OCI-LY1 (cell line): Measurements from ENCODE around the gene MUC6.

ENCODE experiments used
- H2AFZ ChIP-seq: fragments of 200-600 bp; sonication (generic), shearing (Covaris generic); 2 replicates; pipeline ENCODE4 v1.6.0; 2014; ENCODE audit warnings: antibody characterized with exemption, mild to moderate bottlenecking, low read length
- H3F3A ChIP-seq: fragments of 200-600 bp; sonication (generic), shearing (Covaris generic); 2 replicates; pipeline ENCODE4 v1.6.0; 2014; ENCODE audit warnings: mild to moderate bottlenecking, antibody characterized with exemption, low read length, moderate library complexity; ENCODE audit not compliant: insufficient read depth
- H3K27ac ChIP-seq: fragments of 200-600 bp; sonication (generic); 2 replicates; pipeline ENCODE4 v1.5.1; 2014; ENCODE audit warnings: low read length, mixed run types, mild to moderate bottlenecking, low read depth; ENCODE audit not compliant: poor library complexity, severe bottlenecking
- H3K27me3 ChIP-seq: fragments of 200-600 bp; sonication (generic); 2 replicates; pipeline ENCODE4 v1.6.0; 2014; ENCODE audit warnings: antibody characterized with exemption, mild to moderate bottlenecking, low read length, moderate library complexity; ENCODE audit not compliant: insufficient read depth
- H3K36me3 ChIP-seq: fragments of 200-600 bp; sonication (generic); 2 replicates; pipeline ENCODE4 v1.6.1; 2014; ENCODE audit warnings: mild to moderate bottlenecking, antibody characterized with exemption, low read length, moderate library complexity, mixed read lengths; ENCODE audit not compliant: insufficient read depth
- H3K4me1 ChIP-seq: fragments of 200-600 bp; sonication (generic); 2 replicates; pipeline ENCODE4 v1.5.1; 2014; ENCODE audit warnings: mild to moderate bottlenecking, low read length, moderate library complexity; ENCODE audit not compliant: insufficient read depth, severe bottlenecking
- H3K4me2 ChIP-seq: fragments of 200-600 bp; sonication (generic), shearing (Covaris generic); 2 replicates; pipeline ENCODE4 v1.6.1; 2014; ENCODE audit warnings: low read length
- H3K4me3 ChIP-seq: fragments of 200-600 bp; sonication (generic); 2 replicates; pipeline ENCODE4 v1.5.1; 2014; ENCODE audit warnings: low read length, low read depth, mild to moderate bottlenecking, mixed read lengths; ENCODE audit not compliant: poor library complexity, severe bottlenecking
- H3K79me2 ChIP-seq: fragments of 200-600 bp; shearing (Covaris generic); 2 replicates; pipeline ENCODE4 v1.6.1; 2016; ENCODE audit warnings: mixed run types, low read length, mixed read lengths; ENCODE audit not compliant: insufficient read depth
- H3K9ac ChIP-seq: fragments of 200-600 bp; sonication (generic), shearing (Covaris generic); 2 replicates; pipeline ENCODE4 v1.6.1; 2014; ENCODE audit warnings: mild to moderate bottlenecking, low read length, mixed read lengths
- H3K9me2 ChIP-seq: fragments of 200-600 bp; sonication (generic), shearing (Covaris generic); 2 replicates; pipeline ENCODE4 v1.6.1; 2014; ENCODE audit warnings: low read depth, mild to moderate bottlenecking, low read length, mixed read lengths
- H3K9me3 ChIP-seq: fragments of 200-600 bp; shearing (Covaris generic); 2 replicates; pipeline ENCODE4 v1.6.1; 2014; ENCODE audit warnings: low read length, mixed read lengths
- H4K20me1 ChIP-seq: fragments of 200-600 bp; sonication (generic), shearing (Covaris generic); 2 replicates; pipeline ENCODE4 v1.6.0; 2016; ENCODE audit warnings: mild to moderate bottlenecking, low read length; ENCODE audit not compliant: insufficient read depth
- EZH2 ChIP-seq: fragments of 200-600 bp; sonication (generic), shearing (Covaris generic); IDR thresholded peaks from 2 replicates; pipeline ENCODE4 v1.8.0; 2017; ENCODE audit warnings: borderline replicate concordance, mixed run types, mild to moderate bottlenecking, antibody characterized with exemption, low read length, moderate library complexity, mixed read lengths
- TF ChIP-seq, protein P1 (sequence below): fragments of 200-600 bp; sonication (generic), shearing (Covaris generic); IDR thresholded peaks from 2 replicates; pipeline ENCODE4 v1.5.1; 2017; ENCODE audit warnings: mild to moderate bottlenecking, antibody characterized with exemption, low read length, moderate library complexity, mixed read lengths

Gene MUC6

DNA sequence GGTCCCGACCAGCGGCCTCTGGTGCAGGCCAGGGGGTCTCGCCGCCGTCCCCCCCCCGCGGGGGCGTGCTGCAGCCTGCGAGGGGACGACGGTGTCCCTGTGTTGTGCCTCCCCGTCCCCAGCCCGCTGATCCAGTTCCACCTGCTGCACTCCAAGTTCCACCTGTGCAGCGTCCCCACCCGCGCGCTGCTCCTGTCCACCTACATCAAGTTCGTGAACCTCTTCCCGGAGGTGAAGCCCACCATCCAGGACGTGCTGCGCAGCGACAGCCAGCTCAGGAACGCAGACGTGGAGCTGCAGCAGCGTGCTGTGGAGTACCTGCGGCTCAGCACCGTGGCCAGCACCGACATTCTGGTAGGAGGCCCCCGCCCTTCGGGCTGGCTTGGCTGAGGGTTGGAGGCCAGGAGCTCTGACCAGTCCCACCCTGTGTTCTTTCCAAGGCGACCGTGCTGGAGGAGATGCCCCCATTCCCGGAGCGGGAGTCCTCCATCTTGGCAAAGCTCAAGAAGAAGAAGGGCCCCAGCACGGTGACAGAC, 42.8 kb downstream of the MUC6 start:
- no peak overlapping the region for H3K4me3 ChIP-seq
- H3K9ac ChIP-seq: no peak overlapping the region
- H3K36me3 ChIP-seq: peaks cover 45% of the 10 kb centered on the region
- H3K27me3 ChIP-seq: no peaks in the 10 kb centered on the region
- H3K4me1 ChIP-seq: no peaks in the 10 kb centered on the region
- no peaks in the 10 kb centered on the region for H3K9me2 ChIP-seq
- H4K20me1 ChIP-seq: no peaks in the 10 kb centered on the region
- no peak overlapping the region for H3K27ac ChIP-seq
- H3K4me2 ChIP-seq: no peak overlapping the region
- H3K9me3 ChIP-seq: no peaks in the 10 kb centered on the region
- H2AFZ ChIP-seq: no peak overlapping the region
- TF ChIP-seq, protein P1, sequence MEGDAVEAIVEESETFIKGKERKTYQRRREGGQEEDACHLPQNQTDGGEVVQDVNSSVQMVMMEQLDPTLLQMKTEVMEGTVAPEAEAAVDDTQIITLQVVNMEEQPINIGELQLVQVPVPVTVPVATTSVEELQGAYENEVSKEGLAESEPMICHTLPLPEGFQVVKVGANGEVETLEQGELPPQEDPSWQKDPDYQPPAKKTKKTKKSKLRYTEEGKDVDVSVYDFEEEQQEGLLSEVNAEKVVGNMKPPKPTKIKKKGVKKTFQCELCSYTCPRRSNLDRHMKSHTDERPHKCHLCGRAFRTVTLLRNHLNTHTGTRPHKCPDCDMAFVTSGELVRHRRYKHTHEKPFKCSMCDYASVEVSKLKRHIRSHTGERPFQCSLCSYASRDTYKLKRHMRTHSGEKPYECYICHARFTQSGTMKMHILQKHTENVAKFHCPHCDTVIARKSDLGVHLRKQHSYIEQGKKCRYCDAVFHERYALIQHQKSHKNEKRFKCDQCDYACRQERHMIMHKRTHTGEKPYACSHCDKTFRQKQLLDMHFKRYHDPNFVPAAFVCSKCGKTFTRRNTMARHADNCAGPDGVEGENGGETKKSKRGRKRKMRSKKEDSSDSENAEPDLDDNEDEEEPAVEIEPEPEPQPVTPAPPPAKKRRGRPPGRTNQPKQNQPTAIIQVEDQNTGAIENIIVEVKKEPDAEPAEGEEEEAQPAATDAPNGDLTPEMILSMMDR: no peak
- TF ChIP-seq EZH2: no peak
- H3F3A ChIP-seq: no peaks in the 10 kb centered on the region
- no peaks in the 10 kb centered on the region for H3K79me2 ChIP-seq

DNA sequence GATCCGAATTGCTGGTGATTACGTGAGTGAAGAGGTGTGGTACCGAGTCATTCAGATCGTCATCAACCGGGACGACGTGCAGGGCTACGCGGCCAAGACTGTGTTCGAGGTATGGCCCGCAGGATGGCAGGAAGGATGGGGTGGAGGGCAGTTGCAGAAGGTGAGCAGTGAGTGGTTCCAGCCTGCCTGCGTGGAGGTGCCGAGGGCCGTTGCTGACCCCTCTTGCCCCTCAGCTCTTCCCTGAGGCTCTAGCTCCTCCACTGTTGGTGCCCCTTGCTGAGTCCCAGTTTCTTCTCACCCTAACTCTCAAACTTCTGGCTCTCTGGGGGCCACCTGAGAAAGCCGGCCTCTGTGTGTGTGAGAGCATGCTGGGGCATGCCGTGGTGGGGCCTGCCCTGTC, 43.9 kb downstream of the MUC6 start:
- H3K9me2 ChIP-seq: no peaks in the 10 kb centered on the region
- H4K20me1 ChIP-seq: no peaks in the 10 kb centered on the region
- H3K36me3 ChIP-seq: peaks cover 47% of the 10 kb centered on the region
- H3K4me1 ChIP-seq: no peaks in the 10 kb centered on the region
- H3K9me3 ChIP-seq: no peaks in the 10 kb centered on the region
- no peaks in the 10 kb centered on the region for H3K79me2 ChIP-seq
- no peak overlapping the region for H2AFZ ChIP-seq
- H3K4me3 ChIP-seq: no peak overlapping the region
- no peaks in the 10 kb centered on the region for H3F3A ChIP-seq
- no peak overlapping the region for H3K27ac ChIP-seq
- no peaks in the 10 kb centered on the region for H3K27me3 ChIP-seq
- TF ChIP-seq EZH2: no peak
- TF ChIP-seq, protein P1: no peak
- no peak overlapping the region for H3K9ac ChIP-seq
- no peak overlapping the region for H3K4me2 ChIP-seq

DNA sequence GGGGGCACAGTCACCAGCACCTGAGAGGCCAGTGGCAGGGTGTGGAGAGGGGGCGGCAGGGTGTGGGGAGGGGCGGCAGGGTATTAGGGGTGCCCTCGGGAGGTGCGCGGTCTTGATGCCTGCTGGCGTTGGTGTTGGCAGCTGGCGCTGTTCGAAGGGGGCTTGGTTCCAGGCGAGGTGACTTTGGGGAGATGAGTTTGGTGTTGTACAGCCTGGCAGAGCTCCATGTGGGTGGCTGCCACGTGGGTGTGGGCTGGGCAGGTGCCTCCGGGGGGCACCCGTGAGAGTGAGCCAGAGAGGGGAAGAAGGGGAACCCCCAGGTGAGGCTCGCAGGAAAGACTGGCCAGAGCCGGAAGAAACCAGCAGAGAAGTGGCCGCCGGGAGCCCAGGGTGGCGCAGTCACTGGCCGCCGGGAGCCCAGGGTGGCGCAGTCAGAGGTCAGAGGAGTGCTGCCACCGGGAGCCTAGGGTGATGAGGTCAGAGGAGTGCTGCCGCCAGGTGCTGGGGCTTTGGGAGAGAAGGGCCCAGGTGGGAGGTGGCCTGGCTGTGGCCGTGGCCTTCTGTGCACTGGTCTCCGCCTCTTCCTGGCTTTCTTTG, 44.7 kb downstream of the MUC6 start:
- peaks cover 49% of the 10 kb centered on the region for H3K36me3 ChIP-seq

More for the DNA sequence above, 44.7 kb downstream of the MUC6 start:
- Histone ChIP-seq H2AFZ (no peak overlapping the region), H3K9ac (no peak overlapping the region), H3K27me3 (no peaks in the 10 kb centered on the region), H3K27ac (no peak overlapping the region), H3F3A (no peaks in the 10 kb centered on the region), H4K20me1 (no peaks in the 10 kb centered on the region), H3K9me2 (no peaks in the 10 kb centered on the region), H3K9me3 (no peaks in the 10 kb centered on the region), H3K4me3 (no peak overlapping the region), H3K4me2 (no peak overlapping the region), H3K4me1 (no peaks in the 10 kb centered on the region), H3K79me2 (no peaks in the 10 kb centered on the region)
- TF ChIP-seq, protein P1: no peak
- TF ChIP-seq EZH2: no peak
